SU-DHL-6 (cell line): ENCODE results near the gene FRY.

Experiments
- CTCF ChIP-seq: fragments of 200-600 bp; sonication (generic); IDR thresholded peaks from one replicate; pipeline ENCODE4 v1.5.1; 2017; ENCODE audit warnings: antibody characterized with exemption, mild to moderate bottlenecking, low read length, moderate library complexity; ENCODE audit not compliant: insufficient read depth, poor library complexity, severe bottlenecking
- EZH2phosphoT487 ChIP-seq: fragments of 200-600 bp; sonication (generic), shearing (Covaris generic); conservative IDR thresholded peaks from 2 replicates; pipeline ENCODE4 v1.6.1; 2018; ENCODE audit warnings: mild to moderate bottlenecking, antibody characterized with exemption, low read length, moderate library complexity, mixed read lengths

GRCh38 chr13:32200741-32201140 is 169.2 kb downstream of the FRY start:
- TF ChIP-seq CTCF (no peak), EZH2phosphoT487 (no peak)
